GM21786 (cell line): Measurements from ENCODE around the gene BCLAF3.

Source experiments
- ATAC-seq: cut with Tn5 transposase; IDR thresholded peaks from one replicate; pipeline ENCODE4 v1.9.1; 2021; ENCODE audit not compliant: unreplicated experiment

BCLAF3 gene

GRCh38 chrX:19968276-19968675 lies 22.6 kb downstream of the BCLAF3 start:
- ATAC-seq, result no peak

GRCh38 chrX:19966056-19966455 lies 24.8 kb downstream of the BCLAF3 start:
- ATAC-seq, result no peak

GRCh38 chrX:19964017-19964710 lies 26.7 kb downstream of the BCLAF3 start:
- peak; percentile 86 for ATAC-seq

- no peak for ATAC-seq
Measured at GRCh38 chrX:19960913-19961312, 29.9 kb downstream of the BCLAF3 start.

- ATAC-seq, result no peak
Measured at GRCh38 chrX:19958552-19959486, 32.0 kb downstream of the BCLAF3 start.

GRCh38 chrX:19956923-19957322 lies 33.9 kb downstream of the BCLAF3 start:
- no peak for ATAC-seq

GRCh38 chrX:19956306-19956705 lies 34.6 kb downstream of the BCLAF3 start:
- no peak for ATAC-seq

GRCh38 chrX:19955306-19955705 lies 35.6 kb downstream of the BCLAF3 start:
- ATAC-seq, result no peak

GRCh38 chrX:19954335-19955096 lies 36.3 kb downstream of the BCLAF3 start:
- no peak for ATAC-seq

GRCh38 chrX:19953145-19953544 lies 37.7 kb downstream of the BCLAF3 start:
- no peak for ATAC-seq

GRCh38 chrX:19949340-19949739 lies 41.5 kb downstream of the BCLAF3 start:
- ATAC-seq, result no peak

- no peak for ATAC-seq
Measured at GRCh38 chrX:19947612-19948011, 43.2 kb downstream of the BCLAF3 start.
